ENCODE data around the gene RIN2.
"Not testable (repeated sequence)": the region's sequence is repeated elsewhere in the genome, so short reads cannot be mapped to it uniquely, and the experiment has no call there.

The RIN2 gene

DNA sequence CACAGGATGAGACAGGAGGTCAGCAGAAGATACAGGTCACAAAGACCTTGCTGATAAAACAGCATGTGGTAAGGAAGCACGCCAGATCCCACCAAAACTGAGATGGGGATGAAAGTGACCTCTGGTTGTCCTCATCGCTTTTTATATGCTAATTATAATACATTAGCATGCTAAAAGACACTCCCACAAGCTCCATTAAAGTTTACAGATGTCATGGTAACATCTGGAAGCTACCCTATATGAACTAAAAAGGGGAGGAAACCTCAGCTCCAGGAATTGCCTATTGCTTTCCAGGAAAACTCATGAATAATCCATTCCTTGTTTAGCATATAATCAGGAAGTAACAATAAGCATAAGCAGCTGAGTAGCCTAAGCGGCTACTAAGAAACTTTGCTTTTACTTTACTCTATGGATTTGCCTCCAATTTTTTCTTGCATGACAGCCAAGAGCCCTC lies 8.4 kb upstream of the RIN2 start:
- H3K27ac ChIP-seq (ENCODE audit: low read depth, low read length, poor library complexity, severe bottlenecking): no peak overlapping the region
- H3K79me2 ChIP-seq (ENCODE audit: insufficient read depth, low read length): no peaks in the 10 kb centered on the region
- H3K4me1 ChIP-seq (ENCODE audit: insufficient read depth, low read length, severe bottlenecking): no peaks in the 10 kb centered on the region
- H3K9me3 ChIP-seq (ENCODE audit: low read length): no peaks in the 10 kb centered on the region
- H3K9ac ChIP-seq (ENCODE audit: low read length): no peak overlapping the region
- H3K4me3 ChIP-seq (ENCODE audit: low read depth, low read length, poor library complexity, severe bottlenecking): no peak overlapping the region
- no peaks in the 10 kb centered on the region; the same call in 1 of the 2 replicates for H3F3A ChIP-seq (ENCODE audit: insufficient read depth, low read length)
- H4K20me1 ChIP-seq (ENCODE audit: insufficient read depth, low read length): no peaks in the 10 kb centered on the region
- H3K4me2 ChIP-seq (ENCODE audit: low read length): no peak overlapping the region
- no peak for TF ChIP-seq EZH2 (IDR thresholded peaks at IDR 0.05; ENCODE audit: borderline replicate concordance, low read length)
- TF ChIP-seq, protein P1, sequence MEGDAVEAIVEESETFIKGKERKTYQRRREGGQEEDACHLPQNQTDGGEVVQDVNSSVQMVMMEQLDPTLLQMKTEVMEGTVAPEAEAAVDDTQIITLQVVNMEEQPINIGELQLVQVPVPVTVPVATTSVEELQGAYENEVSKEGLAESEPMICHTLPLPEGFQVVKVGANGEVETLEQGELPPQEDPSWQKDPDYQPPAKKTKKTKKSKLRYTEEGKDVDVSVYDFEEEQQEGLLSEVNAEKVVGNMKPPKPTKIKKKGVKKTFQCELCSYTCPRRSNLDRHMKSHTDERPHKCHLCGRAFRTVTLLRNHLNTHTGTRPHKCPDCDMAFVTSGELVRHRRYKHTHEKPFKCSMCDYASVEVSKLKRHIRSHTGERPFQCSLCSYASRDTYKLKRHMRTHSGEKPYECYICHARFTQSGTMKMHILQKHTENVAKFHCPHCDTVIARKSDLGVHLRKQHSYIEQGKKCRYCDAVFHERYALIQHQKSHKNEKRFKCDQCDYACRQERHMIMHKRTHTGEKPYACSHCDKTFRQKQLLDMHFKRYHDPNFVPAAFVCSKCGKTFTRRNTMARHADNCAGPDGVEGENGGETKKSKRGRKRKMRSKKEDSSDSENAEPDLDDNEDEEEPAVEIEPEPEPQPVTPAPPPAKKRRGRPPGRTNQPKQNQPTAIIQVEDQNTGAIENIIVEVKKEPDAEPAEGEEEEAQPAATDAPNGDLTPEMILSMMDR (IDR thresholded peaks at IDR 0.05; ENCODE audit: low read length): no peak
- no peaks in the 10 kb centered on the region; the same call in 1 of the 2 replicates for H3K27me3 ChIP-seq (ENCODE audit: insufficient read depth, low read length)
- no peaks in the 10 kb centered on the region for H3K36me3 ChIP-seq (ENCODE audit: insufficient read depth, low read length)
- H2AFZ ChIP-seq (ENCODE audit: low read length): no peak overlapping the region
- H3K9me2 ChIP-seq (ENCODE audit: low read depth, low read length): no peaks in the 10 kb centered on the region

DNA sequence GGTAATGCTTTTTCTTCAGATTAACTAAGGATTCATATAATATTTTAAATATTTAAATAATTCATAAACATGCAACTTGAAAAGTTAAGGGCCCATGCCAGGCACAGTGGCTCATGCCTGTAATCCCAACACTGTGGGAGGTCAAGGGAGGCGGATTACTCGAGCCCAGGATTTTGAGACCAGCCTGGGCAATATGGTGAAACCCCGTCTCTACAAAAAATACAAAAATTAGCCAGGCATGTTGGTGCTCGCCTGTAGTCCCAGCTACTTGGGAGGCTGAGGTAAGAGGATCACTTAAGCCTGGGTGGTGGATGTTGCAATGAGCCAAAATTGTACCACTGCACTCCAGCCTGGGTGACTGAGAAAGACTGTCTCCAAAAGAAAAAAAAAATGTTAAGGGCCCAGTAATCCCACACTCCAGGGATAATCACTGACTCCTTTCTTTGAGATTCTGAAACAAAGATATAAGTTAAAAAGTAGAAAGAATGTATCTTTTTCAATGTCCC lies 7.9 kb upstream of the RIN2 start:
- TF ChIP-seq EZH2 (IDR thresholded peaks at IDR 0.05; ENCODE audit: borderline replicate concordance, low read length): no peak
- TF ChIP-seq, protein P1 (IDR thresholded peaks at IDR 0.05; ENCODE audit: low read length): no peak
- no peak overlapping the region for H3K4me2 ChIP-seq (ENCODE audit: low read length)
- no peak overlapping the region for H3K4me3 ChIP-seq (ENCODE audit: low read depth, low read length, poor library complexity, severe bottlenecking)
- no peaks in the 10 kb centered on the region for H3K27me3 ChIP-seq (ENCODE audit: insufficient read depth, low read length)
- no peak overlapping the region for H3K9ac ChIP-seq (ENCODE audit: low read length)
- no peaks in the 10 kb centered on the region for H4K20me1 ChIP-seq (ENCODE audit: insufficient read depth, low read length)
- H3K4me1 ChIP-seq (ENCODE audit: insufficient read depth, low read length, severe bottlenecking): no peaks in the 10 kb centered on the region
- H3K9me2 ChIP-seq (ENCODE audit: low read depth, low read length): no peaks in the 10 kb centered on the region
- no peaks in the 10 kb centered on the region; the same call in 1 of the 2 replicates for H3F3A ChIP-seq (ENCODE audit: insufficient read depth, low read length)
- no peaks in the 10 kb centered on the region for H3K79me2 ChIP-seq (ENCODE audit: insufficient read depth, low read length)
- H3K9me3 ChIP-seq (ENCODE audit: low read length): no peaks in the 10 kb centered on the region
- H3K27ac ChIP-seq (ENCODE audit: low read depth, low read length, poor library complexity, severe bottlenecking): no peak overlapping the region
- no peak overlapping the region for H2AFZ ChIP-seq (ENCODE audit: low read length)
- H3K36me3 ChIP-seq (ENCODE audit: insufficient read depth, low read length): no peaks in the 10 kb centered on the region

DNA sequence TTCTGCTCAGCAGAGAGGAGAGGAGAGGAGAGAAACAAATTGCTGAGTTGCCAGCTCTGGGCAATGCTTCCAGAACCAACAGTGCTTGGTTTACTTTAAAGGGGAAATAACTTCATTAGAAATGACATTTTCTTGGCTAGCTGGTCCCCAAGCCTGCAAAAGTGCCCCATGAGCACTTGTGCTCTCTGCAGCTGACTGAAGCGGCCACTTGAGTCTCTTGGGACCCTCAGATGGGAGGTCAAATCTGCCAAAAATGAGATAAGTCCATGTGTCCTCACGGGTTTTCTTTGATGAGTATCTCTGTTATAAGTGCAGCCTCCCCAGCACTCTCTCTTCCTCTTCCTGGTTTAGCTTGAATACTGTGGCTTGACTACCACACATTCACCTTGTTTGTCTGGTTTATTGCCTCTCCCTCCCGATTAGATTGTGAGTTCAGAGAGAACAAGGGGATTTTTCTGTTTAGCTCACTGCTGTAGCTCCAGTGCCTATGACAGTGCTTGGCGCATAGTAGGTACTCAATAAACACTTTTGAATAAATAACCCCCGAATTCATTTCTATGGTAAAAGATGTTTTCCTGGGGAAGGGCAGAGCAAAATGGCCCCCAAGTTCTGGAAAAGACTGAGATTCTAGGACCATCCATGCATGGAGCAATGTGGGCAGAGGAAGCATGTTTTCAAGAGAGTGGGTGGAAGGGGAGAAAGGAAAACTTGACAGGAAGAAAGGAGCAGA lies 7.0 kb upstream of the RIN2 start:
- TF ChIP-seq, protein P1 (IDR thresholded peaks at IDR 0.05; ENCODE audit: low read length): no peak
- Histone ChIP-seq H3K27me3 (ENCODE audit: insufficient read depth, low read length) (no peaks in the 10 kb centered on the region), H3K36me3 (ENCODE audit: insufficient read depth, low read length) (no peaks in the 10 kb centered on the region), H3K9ac (ENCODE audit: low read length) (no peak overlapping the region), H3K9me2 (ENCODE audit: low read depth, low read length) (no peaks in the 10 kb centered on the region), H4K20me1 (ENCODE audit: insufficient read depth, low read length) (no peaks in the 10 kb centered on the region), H3K4me1 (ENCODE audit: insufficient read depth, low read length, severe bottlenecking) (no peaks in the 10 kb centered on the region), H3K4me3 (ENCODE audit: low read depth, low read length, poor library complexity, severe bottlenecking) (no peak overlapping the region), H3K4me2 (ENCODE audit: low read length) (no peak overlapping the region), H3F3A (ENCODE audit: insufficient read depth, low read length) (no peaks in the 10 kb centered on the region; the same call in 1 of the 2 replicates), H3K9me3 (ENCODE audit: low read length) (no peaks in the 10 kb centered on the region), H2AFZ (ENCODE audit: low read length) (no peak overlapping the region), H3K79me2 (ENCODE audit: insufficient read depth, low read length) (no peaks in the 10 kb centered on the region), H3K27ac (ENCODE audit: low read depth, low read length, poor library complexity, severe bottlenecking) (no peak overlapping the region)

GRCh38 chr20:19754201-19754600 lies 3.9 kb upstream of the RIN2 start:
- H3K27ac ChIP-seq (ENCODE audit: low read depth, low read length, poor library complexity, severe bottlenecking); H2AFZ ChIP-seq (ENCODE audit: low read length); H3K79me2 ChIP-seq (ENCODE audit: insufficient read depth, low read length); H3K4me2 ChIP-seq (ENCODE audit: low read length); H3K9ac ChIP-seq (ENCODE audit: low read length); H3K9me2 ChIP-seq (ENCODE audit: low read depth, low read length); H3K4me3 ChIP-seq (ENCODE audit: low read depth, low read length, poor library complexity, severe bottlenecking); H4K20me1 ChIP-seq (ENCODE audit: insufficient read depth, low read length); H3K36me3 ChIP-seq (ENCODE audit: insufficient read depth, low read length); H3K9me3 ChIP-seq (ENCODE audit: low read length); H3F3A ChIP-seq (ENCODE audit: insufficient read depth, low read length); H3K4me1 ChIP-seq (ENCODE audit: insufficient read depth, low read length, severe bottlenecking); H3K27me3 ChIP-seq (ENCODE audit: insufficient read depth, low read length): not testable (repeated sequence)

Measured in OCI-LY1 (cell line).